Measurements from ENCODE around the gene SPRED2.

GRCh38 chr2:65282477-65283053 lies 149.8 kb downstream of the SPRED2 start:
- TF ChIP-seq ZNF274 (IDR thresholded peaks at IDR 0.05; ENCODE audit: low read depth, low read length) = no peak
- TF ChIP-seq YY1 (IDR thresholded peaks at IDR 0.05; ENCODE audit: insufficient read depth, insufficient read length) = no peak
- no peak for TF ChIP-seq SUZ12 (IDR thresholded peaks at IDR 0.05; ENCODE audit: extremely low read depth, insufficient read depth, insufficient read length)
